Forelimb muscle (tissue), 1 donor: ENCODE measurements around the gene ARHGAP35. TPM values are rescaled to one million over a fixed set of nuclear protein-coding genes. Genes with fewer than 3 reads are reported as not detected.

Source experiments
- DNase-seq: peaks from one replicate; pipeline ENCODE4 v3.0.0-alpha.2; 2013; ENCODE audit warnings: low read depth
- polyA plus RNA-seq: library from polyadenylated mRNA; unstranded; fragments of 120-200 nt; gene quantifications from one replicate; pipeline ENCODE4 v1.2.1, GENCODE V29; 2013; ENCODE audit not compliant: insufficient read length

The ARHGAP35 gene
- polyA plus RNA-seq, 1 donor: 36.5 TPM

DNA sequence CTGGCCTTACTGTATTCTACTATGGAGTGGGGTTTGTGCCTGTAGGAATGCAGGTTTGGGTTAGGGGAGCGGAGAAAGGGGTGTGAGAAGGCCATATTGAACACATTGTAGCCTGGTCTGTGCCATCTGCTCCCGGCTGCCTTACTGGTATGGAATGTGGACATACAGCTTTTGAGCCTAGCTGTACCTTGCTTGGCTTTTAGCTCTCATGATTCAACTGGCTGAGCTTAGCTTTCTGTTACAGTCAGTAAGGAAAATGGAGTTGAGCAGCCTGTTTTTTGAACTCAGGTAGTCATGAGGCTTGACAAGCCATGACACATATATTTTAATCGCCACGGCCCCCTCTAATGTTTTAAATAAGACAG, 41.6 kb downstream of the ARHGAP35 start:
- DNase-seq: no peak

DNA sequence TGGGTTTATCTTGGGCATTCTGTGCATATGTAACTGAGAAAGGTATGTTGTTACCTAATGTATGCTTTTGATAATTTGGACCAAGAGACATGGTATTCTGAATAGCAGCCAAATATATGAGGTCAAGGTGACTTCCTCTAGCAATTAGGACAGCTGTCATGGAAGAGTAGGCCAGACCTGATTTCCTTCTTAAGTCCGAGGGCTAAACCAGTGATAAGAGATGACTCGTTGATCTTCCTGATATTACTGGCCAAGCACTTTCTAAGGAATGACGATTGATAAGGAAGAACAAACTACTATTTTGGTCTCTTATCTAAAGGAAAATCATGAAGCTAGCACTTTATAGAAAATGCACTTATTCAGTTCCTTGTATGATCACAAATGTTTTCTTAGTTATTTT, 42.7 kb downstream of the ARHGAP35 start:
- no peak for DNase-seq

DNA sequence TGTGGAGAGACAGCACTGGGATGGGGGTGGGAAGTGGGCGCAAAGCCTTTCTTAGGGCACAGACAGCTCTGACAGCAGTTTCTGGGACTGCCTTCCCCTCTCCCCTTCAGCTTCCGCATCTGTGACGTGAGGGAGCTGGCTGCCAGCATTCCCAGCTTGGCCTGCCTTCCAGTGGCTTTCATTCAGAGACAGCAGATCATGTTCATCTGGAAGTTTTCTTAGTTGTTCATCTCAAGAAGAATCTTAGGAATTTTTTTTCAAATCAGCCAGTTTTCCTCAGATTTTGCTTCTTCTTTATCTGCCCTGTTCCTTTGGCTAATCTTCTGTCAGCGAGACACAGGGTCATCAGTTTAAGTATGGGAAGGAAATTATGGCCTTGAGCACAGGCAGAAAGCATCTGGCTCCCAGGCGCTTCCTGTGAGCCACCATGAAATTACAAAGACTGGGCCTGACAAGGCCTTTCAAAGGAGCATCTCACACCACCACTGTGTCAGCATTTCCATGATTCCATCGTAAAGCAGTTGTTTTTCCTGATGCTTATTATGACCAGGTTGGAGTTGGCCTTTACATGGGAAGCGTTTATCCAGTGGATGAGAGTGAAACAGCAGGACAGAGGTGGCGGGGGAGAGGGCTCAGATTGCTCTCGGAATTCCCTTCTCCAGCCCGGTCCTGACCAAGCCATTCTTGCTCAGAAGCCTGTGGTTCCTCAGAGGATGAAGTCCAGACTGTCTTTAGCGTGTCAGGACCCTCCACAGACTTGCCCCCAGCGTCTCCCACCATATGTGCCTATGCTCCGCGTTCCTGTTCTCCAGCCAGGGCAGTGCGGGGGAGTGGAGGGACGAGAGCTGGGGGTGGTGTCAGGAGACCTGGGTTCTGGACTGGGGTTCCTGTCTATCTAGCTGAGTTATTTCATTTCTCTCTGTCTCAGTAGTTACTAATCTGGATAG, 43.6 kb downstream of the ARHGAP35 start:
- DNase-seq: no peak

DNA sequence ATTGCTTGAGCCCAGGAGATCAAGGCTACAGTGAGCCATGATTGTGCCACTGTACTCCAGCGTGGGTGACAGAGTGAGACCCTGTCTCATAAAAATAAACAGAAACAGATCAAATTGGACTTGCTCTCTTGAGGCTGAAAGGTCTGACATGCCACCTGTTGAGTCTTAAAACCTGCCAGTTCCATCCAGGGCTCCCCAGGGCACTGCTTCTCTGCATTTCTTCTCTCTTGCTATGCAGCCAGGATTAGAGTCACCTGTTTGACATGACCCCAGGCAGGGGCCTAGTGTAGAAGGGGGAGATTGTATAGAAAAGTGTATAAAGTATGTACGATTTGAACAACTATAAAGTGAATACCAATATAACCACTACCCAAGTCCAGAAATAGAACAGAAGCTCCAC, 45.4 kb downstream of the ARHGAP35 start:
- DNase-seq: no peak

DNA sequence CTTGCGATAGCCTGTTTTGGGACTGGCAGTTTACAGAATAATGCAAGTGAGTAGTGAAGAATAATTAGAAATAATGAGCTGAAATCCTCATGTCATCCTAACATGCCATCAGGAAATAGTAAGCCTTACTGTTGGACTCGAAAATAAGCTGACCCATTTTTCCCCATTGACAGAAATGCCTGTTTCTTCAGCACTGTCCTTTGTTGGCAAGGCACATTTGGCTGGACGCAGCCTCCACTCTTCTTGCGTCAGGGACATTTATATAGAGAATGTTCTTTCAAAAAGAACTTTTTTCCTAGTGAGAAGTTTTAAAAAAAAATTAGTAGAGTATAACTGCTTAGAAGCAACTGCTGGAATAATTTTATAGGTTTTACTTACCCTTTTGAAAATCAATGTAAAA, 47.1 kb downstream of the ARHGAP35 start:
- no peak for DNase-seq

DNA sequence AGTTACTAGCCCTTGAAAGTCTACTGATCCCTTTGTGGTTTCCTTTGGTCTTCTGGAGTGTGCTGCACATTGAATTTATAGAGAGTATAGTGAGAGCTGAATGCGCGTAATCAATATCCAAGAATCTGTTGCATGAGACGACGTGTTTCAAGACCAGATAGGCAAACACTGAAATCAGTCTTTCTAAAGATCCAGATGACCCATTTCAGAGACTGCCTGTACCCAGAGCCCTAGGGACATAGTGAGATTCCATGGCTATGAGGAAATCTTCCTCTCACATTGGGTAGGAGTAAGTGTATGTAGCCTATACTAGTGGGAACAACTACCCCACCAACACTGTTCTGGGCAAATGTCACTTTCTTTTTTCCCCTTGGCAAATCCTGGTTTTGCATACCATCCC, 48.6 kb downstream of the ARHGAP35 start:
- no peak for DNase-seq

Other genes with a start within 250 kb of the ARHGAP35 start
- gene PTGIR, start 235.9 kb upstream of the ARHGAP35 start, polyA plus RNA-seq: 3.5 TPM
- gene GNG8, start 224.8 kb upstream of the ARHGAP35 start, polyA plus RNA-seq: 0.97 TPM
- 15.2 TPM for gene DACT3, start 199.8 kb upstream of the ARHGAP35 start, polyA plus RNA-seq
- 20.7 TPM for gene PRKD2, start 143.9 kb upstream of the ARHGAP35 start, polyA plus RNA-seq
- gene FKRP, start 114.9 kb upstream of the ARHGAP35 start, polyA plus RNA-seq: 19.0 TPM
- gene STRN4, start 114.5 kb upstream of the ARHGAP35 start, polyA plus RNA-seq: 46.7 TPM
- 20.6 TPM for gene SLC1A5, start 72.4 kb upstream of the ARHGAP35 start, polyA plus RNA-seq
- gene AP2S1, start 10.2 kb upstream of the ARHGAP35 start, polyA plus RNA-seq: 53.2 TPM
- gene NPAS1, start 158.8 kb downstream of the ARHGAP35 start, polyA plus RNA-seq: 1.3 TPM
- gene TMEM160, start 187.6 kb downstream of the ARHGAP35 start, polyA plus RNA-seq: 9.5 TPM